Endothelial cell of umbilical vein (primary cell): ENCODE results near the gene TTF1. TPM values are rescaled to one million over a fixed set of nuclear protein-coding genes. Genes with fewer than 3 reads are reported as not detected.
A peak's percentile ranks its signal among the peaks of the same experiment; 100 is the strongest.

Experiments
- BruUV-seq: library from RNA; stranded (reverse); fragments of 400-500 nt; replicated peaks from 2 replicates; lab custom pipeline; 2021; lab: Mats Ljungman, UMichigan
- CTCF ChIA-PET: fragments of 300-600, 350-600 bp; sonication (Branson Sonifier 250); formaldehyde crosslinking; loops from one replicate; lab custom pipeline; 2021; ENCODE audit warnings: antibody characterized with exemption, inconsistent platforms; lab: Charles Lee
- POLR2A ChIA-PET: fragments of 300-600, 350-600 bp; sonication (Branson Sonifier 250); formaldehyde crosslinking; loops from one replicate; lab custom pipeline; 2021; ENCODE audit warnings: antibody characterized with exemption, inconsistent platforms; lab: Charles Lee
- DNase-seq: peaks from one replicate; pipeline ENCODE4 v3.0.0-alpha.2; 2011; ENCODE audit warnings: low read depth, low spot score
- FAIRE-seq: peaks from 2 replicates; lab custom pipeline; 2011; peaks lifted over from hg19 to GRCh38; lab: Jason Lieb, UNC
- H2AFZ ChIP-seq: 2 replicates; pipeline ENCODE4 v1.6.0; 2012; ENCODE audit warnings: low read depth, low read length, control low read depth, inconsistent platforms
- H3K27ac ChIP-seq: 2 replicates; pipeline ENCODE4 v1.5.1; 2011; ENCODE audit warnings: low read depth, mild to moderate bottlenecking, control low read depth, low read length, moderate library complexity; ENCODE audit not compliant: insufficient read depth
- H3K27me3 ChIP-seq, 2 experiments: 2 replicates each; pipeline versions ENCODE4 v1.6.0 to v1.6.1; 2011; ENCODE audit warnings: low read length in 2 of 2, mixed read lengths in 1 of 2; ENCODE audit not compliant: control insufficient read depth in 2 of 2, insufficient read depth in 2 of 2
- H3K36me3 ChIP-seq, 2 experiments: 2 replicates in 1 of 2; 3 replicates in 1 of 2; pipeline ENCODE4 v1.5.1; 2011; ENCODE audit warnings: low read length in 2 of 2, mild to moderate bottlenecking in 1 of 2, moderate library complexity in 1 of 2; ENCODE audit not compliant: control insufficient read depth in 2 of 2, insufficient read depth in 2 of 2; ENCODE audit errors: extremely low read depth in 1 of 2
- H3K4me1 ChIP-seq: 3 replicates; pipeline ENCODE4 v1.5.1; 2011; ENCODE audit warnings: mild to moderate bottlenecking, low read length; ENCODE audit not compliant: control insufficient read depth, insufficient read depth; ENCODE audit errors: extremely low read depth
- H3K4me2 ChIP-seq: 2 replicates; pipeline ENCODE4 v1.6.1; 2011; ENCODE audit warnings: low read length, control low read depth, mixed read lengths; ENCODE audit not compliant: insufficient read depth
- H3K4me3 ChIP-seq, 3 experiments: fragments of 200-600 bp in 1 of 3; sonication (generic), shearing (Covaris generic) in 1 of 3; replicated peaks in 1 of 3; 2 replicates each; pipeline ENCODE4 v1.5.1; 2011 to 2016; ENCODE audit warnings: control low read depth in 3 of 3, low read length in 3 of 3, mild to moderate bottlenecking in 2 of 3, inconsistent platforms in 1 of 3, low read depth in 1 of 3, moderate library complexity in 1 of 3; ENCODE audit not compliant: insufficient read depth in 1 of 3
- H3K79me2 ChIP-seq: 2 replicates; pipeline ENCODE4 v1.6.0; 2012; ENCODE audit warnings: low read length, inconsistent platforms; ENCODE audit not compliant: control insufficient read depth, insufficient read depth
- H3K9ac ChIP-seq: replicated peaks from 2 replicates; pipeline ENCODE3; 2011; ENCODE audit warnings: low read length, control low read depth; ENCODE audit not compliant: insufficient read depth; ENCODE audit errors: extremely low read depth
- H3K9me1 ChIP-seq: replicated peaks from 3 replicates; pipeline ENCODE4 v1.6.0; 2011; ENCODE audit warnings: mild to moderate bottlenecking, low read length; ENCODE audit not compliant: control insufficient read depth, insufficient read depth; ENCODE audit errors: extremely low read depth
- H3K9me3 ChIP-seq: replicated peaks from 2 replicates; pipeline ENCODE4 v1.5.1; 2012; ENCODE audit warnings: low read length, inconsistent platforms; ENCODE audit not compliant: control insufficient read depth, insufficient read depth
- H4K20me1 ChIP-seq: replicated peaks from 2 replicates; pipeline ENCODE3; 2011; ENCODE audit warnings: mild to moderate bottlenecking, low read length; ENCODE audit not compliant: control insufficient read depth, insufficient read depth; ENCODE audit errors: extremely low read depth
- EZH2 ChIP-seq: IDR thresholded peaks from 2 replicates; pipeline ENCODE4 v1.6.1; 2012; ENCODE audit warnings: borderline replicate concordance, low read depth, mild to moderate bottlenecking, moderate library complexity, low read length, inconsistent platforms; ENCODE audit not compliant: severe bottlenecking
- FOS ChIP-seq: IDR thresholded peaks from 2 replicates; pipeline ENCODE4 v1.6.1; 2011; ENCODE audit warnings: mild to moderate bottlenecking, low read length, moderate library complexity, borderline replicate concordance; ENCODE audit not compliant: insufficient read depth
- GATA2 ChIP-seq: IDR thresholded peaks from 2 replicates; pipeline ENCODE4 v1.7.0; 2011; ENCODE audit warnings: low read depth, mild to moderate bottlenecking, moderate library complexity, mixed read lengths, low read length; ENCODE audit not compliant: insufficient read length, insufficient read depth
- JUN ChIP-seq: IDR thresholded peaks from 2 replicates; pipeline ENCODE4 v1.6.1; 2011; ENCODE audit warnings: borderline replicate concordance, low read depth; ENCODE audit not compliant: insufficient read length, insufficient read depth
- MYC ChIP-seq: IDR thresholded peaks from one replicate; pipeline ENCODE4 v1.6.1; 2011; ENCODE audit warnings: mild to moderate bottlenecking, low read depth, low read length
- POLR2A ChIP-seq: IDR thresholded peaks from 2 replicates; pipeline ENCODE4 v1.6.1; 2012; ENCODE audit warnings: low read depth, mild to moderate bottlenecking, control low read depth, low read length
- POLR2AphosphoS5 ChIP-seq: IDR thresholded peaks from 2 replicates; pipeline ENCODE4 v1.6.1; 2012; ENCODE audit warnings: low read depth, mild to moderate bottlenecking, control low read depth, low read length, moderate library complexity; ENCODE audit not compliant: insufficient read depth
- dilution Hi-C: fragments of 300-500 bp; cut with MboI; formaldehyde crosslinking; loops from one replicate; pipeline ENCODE4 v1.15.0; 2019; ENCODE audit warnings: low sequenced_read_pairs; ENCODE audit not compliant: extremely low pct_ligation_motif_present
- intact Hi-C: fragments of 100-400 bp; cut with micrococcal nuclease; formaldehyde crosslinking; loops from one replicate; pipeline ENCODE4 v1.10.0; 2022
- polyA plus RNA-seq, 4 experiments: library from polyadenylated mRNA; depleted of rRNA in 3 of 4; stranded (reverse) in 3 of 4; unstranded in 1 of 4; fragments of >200 nt; gene quantifications; 2 replicates each; pipeline versions ENCODE4 v1.2.1 to v1.2.3, GENCODE V29; 2011 to 2012; ENCODE audit warnings: missing spikeins in 1 of 4
- total RNA-seq: library from RNA; stranded (reverse); gene quantifications from 2 replicates; pipeline ENCODE4 v1.2.3, GENCODE V29; 2021
- TF ChIP-seq, protein P1 (sequence below), 2 donors: IDR thresholded peaks; 1 replicate in 1 of 2; 2 replicates in 1 of 2; pipeline ENCODE4 v1.5.1; 2011; ENCODE audit warnings: low read length in 2 of 2, mild to moderate bottlenecking in 2 of 2, moderate library complexity in 2 of 2, control low read depth in 1 of 2, inconsistent platforms in 1 of 2, low read depth in 1 of 2; ENCODE audit not compliant: insufficient read depth in 1 of 2; ENCODE audit errors: extremely low read depth in 1 of 2
- TF ChIP-seq, protein P2 (sequence below): IDR thresholded peaks from 2 replicates; pipeline ENCODE4 v1.6.1; 2011; ENCODE audit not compliant: insufficient read depth, insufficient read length

TTF1 gene
- total and polyA plus RNA-seq, 2 donors (not counting 3 experiments of a cell fraction or from before 2014, with no cell fraction given): 4.9 to 12.0 TPM

DNA sequence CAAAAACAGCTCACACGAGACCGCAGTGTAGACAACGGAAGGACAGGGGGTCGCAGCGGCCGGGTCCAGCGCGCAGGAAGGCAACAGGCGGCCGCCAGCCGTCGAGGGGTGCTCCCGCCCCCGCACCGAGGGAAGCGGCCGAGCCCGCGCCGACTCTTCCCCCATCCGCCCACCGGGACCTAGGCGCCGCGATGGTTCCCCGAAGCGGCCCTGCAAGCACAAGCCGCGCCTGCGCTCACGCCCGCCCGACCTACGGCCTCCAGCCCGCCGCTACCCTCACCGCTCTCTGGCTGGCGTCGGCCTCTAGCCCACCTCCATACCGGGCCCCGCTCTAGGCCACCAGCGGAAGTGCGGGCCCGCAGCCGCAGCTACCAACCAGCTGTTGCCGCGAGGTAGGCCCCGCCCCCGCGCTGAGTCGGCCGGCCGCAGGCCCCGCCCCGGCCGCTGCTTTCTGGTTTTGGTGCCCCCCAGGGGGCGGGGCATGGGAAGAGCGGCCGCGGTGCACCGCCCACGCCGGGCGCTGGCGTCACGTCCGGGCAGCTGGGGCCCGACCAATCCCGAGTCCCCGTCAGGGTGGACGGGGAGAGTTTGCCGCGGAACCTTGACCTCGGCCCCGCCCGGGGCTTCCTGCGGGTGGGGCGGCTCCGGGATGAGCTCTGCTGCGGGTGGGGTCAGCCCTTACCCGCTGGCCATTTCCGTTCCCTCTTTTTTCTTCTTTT, 51.8 kb downstream of the TTF1 start, which contains the start of gene SETX:
TSS of gene SETX (minus strand) at position 350 of the 719 bp plus-strand sequence. CDS start 5,558 bp downstream, outside the sequence.
- POLR2A ChIA-PET: interaction anchor here (0.6 to 1.8 kb wide), 4 partner anchors 8 to 18 kb away, joined by 3 to 16 read pairs (median 4); no protein-coding TSS in a partner anchor
- CTCF ChIA-PET: interaction anchor here (1.4 to 1.8 kb wide), 2 partner anchors 14 to 86 kb away, joined by 3 to 4 read pairs; no protein-coding TSS in a partner anchor
- no TSS peak for BruUV-seq

DNA sequence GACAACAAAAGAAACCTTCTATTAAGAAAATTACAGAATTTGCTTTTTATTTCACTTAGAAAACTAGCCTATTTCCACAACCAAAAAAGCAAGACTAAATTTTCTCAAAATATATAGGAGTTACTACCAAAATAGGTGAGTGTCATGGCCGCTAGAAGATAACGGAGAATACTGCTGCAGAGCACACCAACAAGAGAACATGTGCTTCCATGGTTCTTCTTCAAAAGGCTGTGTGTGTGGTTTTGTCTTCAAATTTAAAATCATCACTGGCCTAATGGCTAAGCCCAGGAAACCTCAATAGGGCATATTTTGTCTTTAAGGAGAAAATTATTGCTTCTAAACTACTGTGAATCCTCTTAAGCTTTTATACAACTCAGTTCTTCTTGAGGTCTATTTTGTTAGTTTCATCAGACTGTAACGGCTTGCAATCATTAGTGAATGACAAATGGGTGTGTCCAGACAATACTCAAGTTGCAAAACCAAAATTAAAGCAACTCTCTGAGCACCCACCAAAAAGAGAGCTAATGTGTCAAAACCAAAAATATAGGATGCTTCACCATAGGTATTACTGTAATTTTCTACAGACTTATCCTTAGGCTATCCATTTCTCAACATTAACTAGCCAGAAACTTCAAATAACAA, 55.1 kb downstream of the TTF1 start:
- Histone ChIP-seq H4K20me1 (no peaks in the 10 kb centered on the region), H3K27me3 (no peaks in the 10 kb centered on the region), H3K27ac (no peak overlapping the region), H3K9ac (no peak overlapping the region), H3K9me3 (no peaks in the 10 kb centered on the region), H3K9me1 (no peaks in the 10 kb centered on the region), H3K36me3 (peaks cover 10 to 14% of the 10 kb centered on the region in 2 experiments), H3K79me2 (peaks cover 41% of the 10 kb centered on the region), H3K4me3 (peak overlapping the region; percentile 13 to 60 (median 20)), H3K4me1 (peaks cover 33% of the 10 kb centered on the region), H3K4me2 (peak overlapping the region; percentile 91), H2AFZ (no peak overlapping the region)
- ChIA-PET POLR2A (no interaction called here), CTCF (interaction anchor here (1.0 to 1.4 kb wide), 2 partner anchors 14 to 21 kb away, joined by 4 to 5 read pairs; no protein-coding TSS in a partner anchor)
- dilution Hi-C loops: no loop called here
- intact Hi-C loops: loop anchor here (5.0 kb wide), 1 partner anchor 56 kb away; the partner anchor contains the start of gene TTF1
- TF ChIP-seq EZH2: no peak
- TF ChIP-seq GATA2: no peak
- no peak for TF ChIP-seq FOS
- TF ChIP-seq, protein P1, sequence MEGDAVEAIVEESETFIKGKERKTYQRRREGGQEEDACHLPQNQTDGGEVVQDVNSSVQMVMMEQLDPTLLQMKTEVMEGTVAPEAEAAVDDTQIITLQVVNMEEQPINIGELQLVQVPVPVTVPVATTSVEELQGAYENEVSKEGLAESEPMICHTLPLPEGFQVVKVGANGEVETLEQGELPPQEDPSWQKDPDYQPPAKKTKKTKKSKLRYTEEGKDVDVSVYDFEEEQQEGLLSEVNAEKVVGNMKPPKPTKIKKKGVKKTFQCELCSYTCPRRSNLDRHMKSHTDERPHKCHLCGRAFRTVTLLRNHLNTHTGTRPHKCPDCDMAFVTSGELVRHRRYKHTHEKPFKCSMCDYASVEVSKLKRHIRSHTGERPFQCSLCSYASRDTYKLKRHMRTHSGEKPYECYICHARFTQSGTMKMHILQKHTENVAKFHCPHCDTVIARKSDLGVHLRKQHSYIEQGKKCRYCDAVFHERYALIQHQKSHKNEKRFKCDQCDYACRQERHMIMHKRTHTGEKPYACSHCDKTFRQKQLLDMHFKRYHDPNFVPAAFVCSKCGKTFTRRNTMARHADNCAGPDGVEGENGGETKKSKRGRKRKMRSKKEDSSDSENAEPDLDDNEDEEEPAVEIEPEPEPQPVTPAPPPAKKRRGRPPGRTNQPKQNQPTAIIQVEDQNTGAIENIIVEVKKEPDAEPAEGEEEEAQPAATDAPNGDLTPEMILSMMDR (IDR thresholded peaks at IDR 0.05; ENCODE audit: extremely low read depth in 1 of 2, insufficient read depth in 1 of 2, low read depth in 1 of 2, low read length in 2 of 2): no peak
- TF ChIP-seq JUN: no peak
- TF ChIP-seq, protein P2, sequence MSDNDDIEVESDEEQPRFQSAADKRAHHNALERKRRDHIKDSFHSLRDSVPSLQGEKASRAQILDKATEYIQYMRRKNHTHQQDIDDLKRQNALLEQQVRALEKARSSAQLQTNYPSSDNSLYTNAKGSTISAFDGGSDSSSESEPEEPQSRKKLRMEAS: no peak
- no peak for TF ChIP-seq MYC
- TF ChIP-seq POLR2A: no peak
- no peak for TF ChIP-seq POLR2AphosphoS5
- FAIRE-seq (no peak), DNase-seq (no peak)
- BruUV-seq: no TSS peak

More for the DNA sequence above, 51.8 kb downstream of the TTF1 start, which contains the start of gene SETX:
- dilution Hi-C loops (no loop called here), intact Hi-C loops (loop anchor here (1.0 to 5.0 kb wide), 3 partner anchors 18 to 53 kb away; partner anchors contain the start of gene TTF1)
- Histone ChIP-seq H4K20me1 (no peaks in the 10 kb centered on the region), H3K9me3 (no peaks in the 10 kb centered on the region), H3K27ac (peak within 1 kb of the TSS; percentile 72), H3K36me3 (peaks cover 2 to 4% of the 10 kb centered on the region in 2 experiments), H3K27me3 (no peaks in the 10 kb centered on the region), H3K4me1 (peaks cover 33% of the 10 kb centered on the region), H3K9ac (peak within 1 kb of the TSS; percentile 91), H3K4me3 (peak within 1 kb of the TSS; percentile 59 to 84 (median 75)), H3K4me2 (peak within 1 kb of the TSS; percentile 88), H2AFZ (peak within 1 kb of the TSS; percentile 76), H3K9me1 (no peaks in the 10 kb centered on the region), H3K79me2 (peaks cover 39% of the 10 kb centered on the region)
- DNase-seq: peak; percentile 97
- FAIRE-seq: peak; percentile 83
- TF ChIP-seq POLR2A (peak; percentile 98), GATA2 (no peak), FOS (peak; percentile 19), POLR2AphosphoS5 (peak; percentile 93), JUN (no peak)
